ENCODE measurements around the gene C4orf54.

DNA sequence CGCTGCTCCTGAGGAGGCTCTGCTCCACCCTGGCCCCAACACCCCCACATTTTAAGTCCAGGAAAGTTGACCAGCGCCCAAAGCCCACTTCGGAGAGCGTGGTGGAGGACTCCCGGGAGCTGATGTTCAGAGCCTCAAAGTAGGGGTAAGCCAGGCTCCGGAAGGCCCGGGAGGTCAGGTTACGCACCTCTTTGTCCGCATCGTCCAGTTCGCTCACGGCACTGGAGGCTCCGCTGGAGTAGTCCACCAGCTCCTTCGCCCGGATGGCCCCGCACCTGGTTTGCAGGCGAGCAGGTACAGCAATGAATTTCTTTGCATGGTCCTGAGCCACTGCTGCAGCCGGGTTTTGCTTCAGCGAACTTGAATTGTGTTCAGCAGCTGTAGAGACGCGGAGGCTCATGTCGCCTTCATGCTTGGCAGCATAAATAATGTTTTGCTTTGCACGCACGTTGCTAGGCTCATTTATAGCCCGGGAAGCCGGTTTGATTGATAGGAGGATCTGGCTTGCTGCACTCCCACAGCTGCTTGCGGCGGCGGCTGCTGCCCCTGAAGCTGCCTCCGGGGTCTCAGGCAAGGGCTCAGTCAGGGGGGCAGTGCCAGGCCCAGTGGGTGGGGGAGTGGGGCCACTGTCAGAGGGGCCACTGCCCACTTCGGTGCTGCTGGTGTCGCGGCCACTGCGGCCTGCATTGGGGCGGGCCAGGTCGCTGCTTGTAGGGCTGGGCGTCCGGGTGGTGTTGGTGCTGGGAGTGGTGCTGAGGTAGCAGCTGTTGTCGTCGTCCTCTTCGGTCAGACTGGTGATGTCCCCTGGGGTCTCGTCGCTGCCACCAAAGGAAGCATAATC is 4.8 kb downstream of the C4orf54 start:
- TF ChIP-seq, protein P1, sequence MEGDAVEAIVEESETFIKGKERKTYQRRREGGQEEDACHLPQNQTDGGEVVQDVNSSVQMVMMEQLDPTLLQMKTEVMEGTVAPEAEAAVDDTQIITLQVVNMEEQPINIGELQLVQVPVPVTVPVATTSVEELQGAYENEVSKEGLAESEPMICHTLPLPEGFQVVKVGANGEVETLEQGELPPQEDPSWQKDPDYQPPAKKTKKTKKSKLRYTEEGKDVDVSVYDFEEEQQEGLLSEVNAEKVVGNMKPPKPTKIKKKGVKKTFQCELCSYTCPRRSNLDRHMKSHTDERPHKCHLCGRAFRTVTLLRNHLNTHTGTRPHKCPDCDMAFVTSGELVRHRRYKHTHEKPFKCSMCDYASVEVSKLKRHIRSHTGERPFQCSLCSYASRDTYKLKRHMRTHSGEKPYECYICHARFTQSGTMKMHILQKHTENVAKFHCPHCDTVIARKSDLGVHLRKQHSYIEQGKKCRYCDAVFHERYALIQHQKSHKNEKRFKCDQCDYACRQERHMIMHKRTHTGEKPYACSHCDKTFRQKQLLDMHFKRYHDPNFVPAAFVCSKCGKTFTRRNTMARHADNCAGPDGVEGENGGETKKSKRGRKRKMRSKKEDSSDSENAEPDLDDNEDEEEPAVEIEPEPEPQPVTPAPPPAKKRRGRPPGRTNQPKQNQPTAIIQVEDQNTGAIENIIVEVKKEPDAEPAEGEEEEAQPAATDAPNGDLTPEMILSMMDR (IDR thresholded peaks at IDR 0.05), result no peak
- TF ChIP-seq EZH2phosphoT487 (IDR thresholded peaks at IDR 0.05), result no peak
